NB4 (cell line): ENCODE data around the gene VAMP2.

ENCODE experiments used
- CTCF ChIP-seq: IDR thresholded peaks from one replicate; pipeline ENCODE4 v1.5.1; 2012; ENCODE audit warnings: low read depth, low read length
- MYC ChIP-seq: IDR thresholded peaks from 2 replicates; pipeline ENCODE4 v1.6.1; 2011; ENCODE audit warnings: low read depth, low read length
- POLR2A ChIP-seq: IDR thresholded peaks from 2 replicates; pipeline ENCODE4 v1.6.1; 2011; ENCODE audit warnings: mild to moderate bottlenecking; ENCODE audit not compliant: insufficient read length; ENCODE audit errors: extremely low read depth
- TF ChIP-seq, protein P1 (sequence below): IDR thresholded peaks from 2 replicates; pipeline ENCODE4 v1.6.1; 2011; ENCODE audit warnings: low read depth, low read length

DNA sequence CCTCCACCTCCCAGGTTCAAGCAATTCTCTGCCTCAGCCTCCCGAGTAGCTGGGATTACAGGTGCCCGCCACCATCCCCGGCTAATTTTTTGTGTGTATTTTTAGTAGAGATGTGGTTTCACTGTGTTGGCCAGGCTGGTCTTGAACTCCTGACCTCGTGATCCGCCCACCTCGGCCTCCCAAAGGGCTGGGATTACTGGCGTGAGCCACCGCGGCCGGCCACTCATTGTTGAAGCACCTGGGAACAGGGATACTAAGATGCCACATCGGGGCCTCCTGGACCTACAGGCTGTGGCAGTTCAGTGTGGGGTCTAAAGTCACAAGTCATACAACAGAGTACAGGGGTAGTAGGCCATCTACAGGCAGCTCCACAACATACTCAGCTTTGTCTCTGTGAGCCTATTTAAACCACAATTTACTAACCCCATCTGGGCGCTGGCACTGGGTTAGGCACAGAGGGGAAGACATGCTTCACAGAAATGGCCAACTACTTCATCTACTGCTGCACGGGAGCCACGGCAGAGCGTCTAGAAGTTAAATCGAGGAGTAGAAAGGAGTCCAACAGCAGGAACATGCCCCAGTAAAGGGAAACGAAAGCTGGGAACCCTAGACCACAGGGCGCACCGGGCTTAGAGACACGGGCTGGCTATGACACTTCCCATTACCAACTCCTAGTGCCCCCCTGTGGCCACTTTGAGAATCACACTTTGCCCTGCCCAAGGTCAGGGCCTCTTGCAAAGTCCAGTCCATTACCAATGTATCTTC is 4.3 kb downstream of the VAMP2 start:
- TF ChIP-seq CTCF (peak; percentile 63), MYC (no peak), POLR2A (no peak)
- TF ChIP-seq, protein P1, sequence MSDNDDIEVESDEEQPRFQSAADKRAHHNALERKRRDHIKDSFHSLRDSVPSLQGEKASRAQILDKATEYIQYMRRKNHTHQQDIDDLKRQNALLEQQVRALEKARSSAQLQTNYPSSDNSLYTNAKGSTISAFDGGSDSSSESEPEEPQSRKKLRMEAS: peak; percentile 20; the same call in 1 of the 2 replicates
